SK-N-SH treated with all-trans-retinoic acid at 6 μM for 48 hours (cell line): Measurements from ENCODE around the gene NID1.

Experiments used
- CREB5 ChIP-seq: fragments of 250-450 bp; sonication (Bioruptor Pico); IDR thresholded peaks from 2 replicates; pipeline ENCODE4 v1.5.1; 2020; ENCODE audit warnings: low read depth, mild to moderate bottlenecking, moderate library complexity
- CSDC2 ChIP-seq: fragments of 250-450 bp; sonication (Bioruptor Pico); IDR thresholded peaks from 2 replicates; pipeline ENCODE4 v1.5.0; 2020; ENCODE audit warnings: mild to moderate bottlenecking, moderate library complexity
- ISL1 ChIP-seq: fragments of 250-450 bp; sonication (Bioruptor Pico); IDR thresholded peaks from 2 replicates; pipeline ENCODE4 v2.1.2; 2022; ENCODE audit warnings: mild to moderate bottlenecking, moderate library complexity
- PATZ1 ChIP-seq: fragments of 250-450 bp; sonication (Bioruptor Pico); IDR thresholded peaks from 2 replicates; pipeline ENCODE4 v1.8.0; 2020; ENCODE audit warnings: mild to moderate bottlenecking, moderate library complexity, borderline replicate concordance
- RARB ChIP-seq: fragments of 250-450 bp; sonication (Bioruptor Pico); IDR thresholded peaks from 2 replicates; pipeline ENCODE4 v1.8.0; 2021; ENCODE audit warnings: mild to moderate bottlenecking, moderate library complexity
- SNAI2 ChIP-seq: fragments of 250-450 bp; sonication (Bioruptor Pico); IDR thresholded peaks from 2 replicates; pipeline ENCODE4 v1.5.0; 2020; ENCODE audit warnings: mild to moderate bottlenecking, moderate library complexity
- TOX ChIP-seq: fragments of 250-450 bp; sonication (Bioruptor Pico); IDR thresholded peaks from 2 replicates; pipeline ENCODE4 v1.8.0; 2021; ENCODE audit warnings: mild to moderate bottlenecking, moderate library complexity, borderline replicate concordance
- ZC3H10 ChIP-seq: fragments of 250-450 bp; sonication (Bioruptor Pico); IDR thresholded peaks from 2 replicates; pipeline ENCODE4 v1.5.1; 2021; ENCODE audit warnings: mild to moderate bottlenecking, moderate library complexity
- ZFP3 ChIP-seq: fragments of 250-450 bp; sonication (Bioruptor Pico); IDR thresholded peaks from 2 replicates; pipeline ENCODE4 v1.5.0; 2020; ENCODE audit warnings: mild to moderate bottlenecking, moderate library complexity
- ZFP30 ChIP-seq: fragments of 450-650 bp; formaldehyde crosslinking; IDR thresholded peaks from 2 replicates; pipeline ENCODE4 v1.5.0; 2022; ENCODE audit warnings: mild to moderate bottlenecking, moderate library complexity
- ZNF8 ChIP-seq: fragments of 450-650 bp; formaldehyde crosslinking; IDR thresholded peaks from 2 replicates; pipeline ENCODE4 v1.5.0; 2020; ENCODE audit warnings: mild to moderate bottlenecking, moderate library complexity

- TF ChIP-seq RARB (CRISPR knock-in tag) (no peak), ZC3H10 (CRISPR knock-in tag) (no peak), ZNF8 (CRISPR knock-in tag) (no peak), CSDC2 (CRISPR knock-in tag) (no peak), ISL1 (no peak), ZFP3 (CRISPR knock-in tag) (no peak), CREB5 (CRISPR knock-in tag) (no peak), SNAI2 (no peak), PATZ1 (CRISPR knock-in tag) (no peak), ZFP30 (CRISPR knock-in tag) (no peak), TOX (no peak)
Observed at GRCh38 chr1:235947989-235948388, 116.9 kb downstream of the NID1 start.
